IPS-20b (cell line): ENCODE data around the gene MYBBP1A.

Experiments used
- H3K27ac ChIP-seq: one replicate; pipeline ENCODE4 v1.5.1; 2013; ENCODE audit warnings: low read length
- H3K27me3 ChIP-seq: 2 replicates; pipeline ENCODE4 v1.6.1; 2013; ENCODE audit warnings: mild to moderate bottlenecking, low read length, inconsistent platforms; ENCODE audit not compliant: insufficient read depth
- H3K36me3 ChIP-seq: 2 replicates; pipeline ENCODE4 v1.6.1; 2013; ENCODE audit warnings: low read depth, mild to moderate bottlenecking, inconsistent platforms, low read length, moderate library complexity; ENCODE audit not compliant: insufficient read depth
- H3K4me1 ChIP-seq: 2 replicates; pipeline ENCODE4 v1.6.1; 2013; ENCODE audit warnings: mild to moderate bottlenecking, control low read depth, inconsistent platforms, low read length, moderate library complexity; ENCODE audit not compliant: insufficient read depth
- H3K4me3 ChIP-seq: 2 replicates; pipeline ENCODE4 v1.5.1; 2013; ENCODE audit warnings: mild to moderate bottlenecking, low read length, inconsistent platforms
- H3K9ac ChIP-seq: 2 replicates; pipeline ENCODE4 v1.6.1; 2013; ENCODE audit warnings: low read depth, mild to moderate bottlenecking, inconsistent platforms, low read length, moderate library complexity
- H3K9me3 ChIP-seq: 2 replicates; pipeline ENCODE4 v1.6.1; 2013; ENCODE audit warnings: mild to moderate bottlenecking, low read depth, low read length, inconsistent platforms; ENCODE audit not compliant: insufficient read depth

The MYBBP1A gene

DNA sequence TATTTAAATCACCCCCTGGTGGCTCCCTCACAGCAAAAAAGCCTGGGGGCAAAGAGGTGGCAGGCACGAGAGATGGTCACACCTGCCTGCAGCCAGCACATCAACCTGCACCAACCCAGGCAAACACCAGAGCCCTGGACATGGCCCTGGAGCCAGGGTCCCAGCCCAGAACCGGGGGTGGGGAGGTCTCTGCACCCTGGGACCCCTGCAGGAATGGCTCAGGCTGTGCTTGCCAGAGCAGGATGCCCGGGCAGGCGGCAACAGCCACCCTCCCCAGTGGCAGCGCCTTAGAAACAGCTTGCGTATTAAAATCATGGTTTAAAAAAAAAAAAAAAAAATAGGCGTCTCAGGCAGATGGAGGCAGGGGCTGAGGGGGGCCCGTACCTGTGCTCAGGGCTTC lies 16.2 kb downstream of the MYBBP1A start:
- H3K4me1 ChIP-seq: no peaks in the 10 kb centered on the region
- H3K27ac ChIP-seq: no peak overlapping the region
- H3K9ac ChIP-seq: no peak overlapping the region
- no peak overlapping the region for H3K4me3 ChIP-seq
- H3K27me3 ChIP-seq: peaks cover 9% of the 10 kb centered on the region; the same call in 1 of the 2 replicates
- peaks cover 69% of the 10 kb centered on the region for H3K36me3 ChIP-seq
- no peaks in the 10 kb centered on the region for H3K9me3 ChIP-seq

DNA sequence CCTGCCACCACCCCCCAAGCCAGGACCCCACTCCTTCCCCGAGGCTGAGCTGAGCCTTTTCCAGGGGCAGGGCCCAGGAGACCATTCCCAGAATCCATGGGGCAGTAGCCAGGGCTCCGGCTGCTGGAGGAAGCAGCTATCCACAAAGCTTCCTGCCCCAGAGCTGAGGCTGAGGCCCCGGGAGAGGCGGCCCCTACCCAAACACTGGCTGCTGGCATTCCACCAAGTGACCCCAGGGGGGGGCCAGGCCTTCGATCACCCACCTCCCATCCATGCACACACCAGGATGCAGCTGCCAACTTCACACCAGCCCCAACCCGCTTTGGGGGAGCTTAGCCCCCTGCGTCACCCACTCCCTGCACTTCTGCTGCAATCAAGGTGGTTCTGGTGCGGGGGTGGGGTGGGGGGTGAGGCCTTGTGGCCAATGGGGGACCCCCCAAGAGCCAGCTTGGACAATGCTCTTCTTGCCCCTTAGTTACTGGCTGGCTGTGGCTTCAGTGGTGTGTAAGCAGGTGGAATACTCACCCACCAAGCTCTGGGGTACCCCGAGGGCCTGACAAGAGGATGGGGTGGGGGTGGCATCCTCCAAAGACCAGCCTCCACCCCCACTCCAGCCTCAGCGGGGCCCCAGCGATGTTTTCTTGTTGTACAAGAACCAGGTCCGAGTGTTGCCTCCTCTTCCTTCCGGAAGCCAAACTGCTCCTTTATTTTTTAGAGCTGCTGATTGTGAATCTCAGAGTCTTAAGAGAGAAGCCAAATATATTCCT lies 16.8 kb downstream of the MYBBP1A start:
- H3K27me3 ChIP-seq: peaks cover 15% of the 10 kb centered on the region; the same call in 1 of the 2 replicates
- H3K9ac ChIP-seq: no peak overlapping the region
- H3K9me3 ChIP-seq: no peaks in the 10 kb centered on the region
- peaks cover 63% of the 10 kb centered on the region for H3K36me3 ChIP-seq
- no peaks in the 10 kb centered on the region for H3K4me1 ChIP-seq
- H3K4me3 ChIP-seq: no peak overlapping the region
- no peak overlapping the region for H3K27ac ChIP-seq

DNA sequence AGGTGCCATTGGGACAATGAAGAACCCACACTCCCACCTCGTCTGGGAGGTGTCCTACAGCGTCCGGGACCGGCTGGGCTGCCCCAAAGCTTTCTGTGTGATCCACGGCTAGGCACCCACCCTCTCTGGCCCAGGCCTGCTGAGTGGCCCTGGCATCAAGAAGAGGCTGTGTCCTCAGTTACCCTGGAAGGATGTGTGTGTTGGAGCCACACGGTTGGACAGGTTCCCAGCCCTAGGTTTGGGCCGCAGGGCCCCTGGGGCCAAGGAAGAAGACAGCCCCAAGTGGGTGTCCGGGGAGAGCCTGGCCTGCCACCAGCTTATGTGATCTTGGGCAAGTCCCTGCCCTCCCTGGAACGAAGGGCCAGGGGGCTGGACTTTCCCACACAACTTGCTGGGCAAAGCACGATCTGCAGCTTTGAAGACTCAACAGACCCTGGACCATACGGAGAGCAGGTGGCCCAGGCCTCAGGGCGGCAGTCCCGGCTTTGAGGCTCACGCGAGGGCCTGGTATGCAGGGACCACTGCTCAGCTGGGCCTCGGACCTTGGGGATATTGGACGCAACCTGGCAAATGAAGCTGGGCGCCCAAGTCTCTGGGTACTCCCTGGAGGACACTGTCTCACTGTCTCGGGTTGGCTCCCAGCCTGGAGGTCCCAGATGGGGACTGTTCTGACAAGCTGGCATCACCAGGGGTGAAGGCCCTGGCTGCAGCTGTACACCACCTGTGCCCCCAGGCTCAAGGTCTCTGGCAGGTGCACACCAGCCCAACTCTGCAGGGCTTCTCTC lies 17.5 kb downstream of the MYBBP1A start:
- no peak overlapping the region for H3K27ac ChIP-seq
- H3K4me1 ChIP-seq: no peaks in the 10 kb centered on the region
- peaks cover 55% of the 10 kb centered on the region for H3K36me3 ChIP-seq
- H3K27me3 ChIP-seq: peaks cover 23% of the 10 kb centered on the region; the same call in 1 of the 2 replicates
- H3K4me3 ChIP-seq: no peak overlapping the region
- H3K9me3 ChIP-seq: no peaks in the 10 kb centered on the region
- no peak overlapping the region for H3K9ac ChIP-seq

DNA sequence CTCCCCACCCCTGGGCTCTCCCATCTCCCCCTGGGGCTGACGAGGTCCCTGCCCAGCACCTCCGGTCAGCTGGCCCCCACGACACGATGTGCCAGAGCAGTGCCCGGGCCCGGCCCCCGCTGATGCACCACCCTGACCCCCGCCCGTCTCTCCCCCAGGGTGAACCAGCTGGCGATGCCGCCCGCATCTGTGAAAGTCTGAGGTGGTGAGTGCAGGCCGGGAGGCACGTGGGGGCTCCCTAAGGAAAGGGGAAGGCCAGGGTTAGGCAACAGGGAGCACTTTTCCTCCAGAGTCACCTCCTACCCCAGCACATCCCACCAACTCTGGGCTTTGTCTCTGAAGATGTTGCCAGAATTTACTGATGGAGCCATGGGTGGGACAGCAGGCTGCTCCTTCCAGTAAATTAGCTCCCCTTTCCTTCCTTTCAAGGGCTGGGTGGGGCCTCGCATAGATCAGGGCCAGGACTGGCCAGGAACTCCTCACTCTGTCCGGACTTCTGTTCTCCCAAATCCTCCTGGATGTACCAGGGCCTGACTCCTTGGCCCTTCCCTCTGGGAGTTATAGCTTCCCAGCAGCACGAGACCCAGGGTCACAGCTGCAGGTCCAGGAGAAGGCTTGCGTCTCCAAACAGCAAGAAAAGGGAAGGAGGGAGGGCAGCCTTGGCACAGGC lies 18.3 kb downstream of the MYBBP1A start:
- Histone ChIP-seq H3K27ac (no peak overlapping the region), H3K9me3 (no peaks in the 10 kb centered on the region), H3K9ac (no peak overlapping the region), H3K4me1 (no peaks in the 10 kb centered on the region), H3K36me3 (peaks cover 48% of the 10 kb centered on the region), H3K4me3 (peak overlapping the region; percentile 37; the same call in 1 of the 2 replicates), H3K27me3 (peaks cover 30% of the 10 kb centered on the region)

DNA sequence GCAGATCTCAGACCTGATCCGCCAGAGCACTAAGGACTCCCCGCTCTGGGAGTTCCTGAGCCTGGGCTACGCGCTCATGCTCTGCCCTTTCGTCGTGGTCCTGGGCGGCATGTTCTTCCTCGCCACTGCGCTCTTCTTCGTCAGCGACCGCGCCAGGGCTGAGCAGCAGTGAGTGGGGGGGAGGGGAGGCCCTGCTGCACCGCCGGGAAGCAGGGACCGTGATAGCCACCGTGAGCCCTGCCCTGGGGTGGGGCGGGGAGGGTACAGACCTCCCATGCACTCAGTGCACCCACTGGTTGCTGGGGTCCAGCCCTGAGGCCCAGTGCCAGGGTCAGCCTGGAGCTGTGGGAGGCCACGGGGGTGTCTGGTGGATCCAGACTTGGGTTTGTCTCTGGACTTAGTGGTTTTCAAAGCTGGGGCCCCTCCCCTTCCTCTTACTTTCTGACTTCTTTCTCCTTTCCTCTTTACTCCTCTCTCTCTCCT lies 18.9 kb downstream of the MYBBP1A start:
- H3K27me3 ChIP-seq: peaks cover 36% of the 10 kb centered on the region
- peaks cover 42% of the 10 kb centered on the region for H3K36me3 ChIP-seq
- H3K9ac ChIP-seq: no peak overlapping the region
- H3K4me3 ChIP-seq: peak overlapping the region; percentile 37; the same call in 1 of the 2 replicates
- H3K27ac ChIP-seq: no peak overlapping the region
- no peaks in the 10 kb centered on the region for H3K4me1 ChIP-seq
- H3K9me3 ChIP-seq: no peaks in the 10 kb centered on the region

DNA sequence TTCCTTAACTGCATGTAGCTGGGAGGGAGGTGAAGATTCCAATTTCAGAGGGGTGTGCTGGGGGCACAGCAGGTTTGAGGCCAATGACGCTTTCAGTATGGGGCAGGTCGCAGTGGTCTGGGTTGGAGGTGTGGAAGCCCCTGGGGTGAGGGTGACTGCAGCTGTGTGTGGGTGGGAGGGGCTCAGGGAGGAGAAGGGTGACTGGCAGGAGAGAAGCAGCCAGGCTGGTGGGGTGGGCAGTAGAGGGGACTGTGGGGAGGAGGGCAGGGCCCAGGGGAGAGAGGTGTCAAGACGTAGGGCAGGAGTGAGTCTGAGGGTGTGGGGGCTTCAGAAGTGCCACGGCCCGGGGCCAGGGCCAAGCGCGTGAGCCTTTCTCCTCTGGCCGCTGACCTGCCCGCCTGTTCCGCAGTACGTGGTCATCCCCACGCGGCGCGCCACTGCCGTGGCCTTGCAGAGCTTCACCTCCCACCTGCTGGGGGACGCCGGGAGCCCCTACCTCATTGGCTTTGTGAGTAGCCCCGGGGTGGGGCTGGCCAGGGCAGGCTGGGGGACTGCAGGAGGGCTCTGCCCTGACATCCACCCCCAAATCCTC lies 19.4 kb downstream of the MYBBP1A start:
- Histone ChIP-seq H3K9me3 (no peaks in the 10 kb centered on the region), H3K27me3 (peaks cover 42% of the 10 kb centered on the region), H3K4me1 (no peaks in the 10 kb centered on the region), H3K4me3 (peak overlapping the region; percentile 37; the same call in 1 of the 2 replicates), H3K9ac (no peak overlapping the region), H3K36me3 (peaks cover 37% of the 10 kb centered on the region), H3K27ac (no peak overlapping the region)

DNA sequence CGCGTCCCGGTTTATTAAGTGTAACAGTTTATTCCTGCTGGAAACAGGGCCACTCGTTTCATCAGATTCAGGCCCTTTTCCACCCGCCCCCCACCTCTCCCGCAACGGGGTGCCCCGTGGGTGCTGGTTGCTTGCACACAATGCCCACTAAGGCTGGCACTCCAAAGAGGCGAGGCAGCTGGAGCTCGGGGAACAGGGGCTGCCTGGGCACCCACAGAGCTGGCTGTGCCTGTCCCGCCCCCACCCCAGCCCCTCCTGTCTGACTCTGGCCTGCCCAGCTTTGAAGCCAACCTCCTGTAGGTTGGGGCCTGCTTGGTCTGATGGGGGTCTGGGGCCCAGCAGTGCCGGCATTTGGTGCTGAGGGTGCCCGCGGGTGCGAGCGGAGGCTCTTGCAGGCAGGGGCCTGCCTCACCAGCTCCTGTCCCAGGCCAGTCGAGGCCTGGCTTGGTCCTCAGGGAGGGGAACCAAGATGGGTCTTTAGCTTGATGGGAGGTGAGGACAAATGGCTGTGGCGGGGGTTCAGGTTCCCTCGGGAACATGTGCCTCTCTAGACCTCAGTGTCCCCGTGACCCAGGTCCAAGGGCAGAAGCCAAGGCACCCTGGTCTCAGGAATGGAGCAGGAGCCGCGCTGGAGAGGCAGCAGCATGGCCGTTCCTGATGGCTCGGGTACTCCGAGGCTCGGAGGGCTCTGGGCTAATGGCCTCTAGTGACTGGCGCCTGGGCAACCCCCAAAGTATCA lies 20.1 kb downstream of the MYBBP1A start:
- H3K4me3 ChIP-seq: no peak overlapping the region
- no peaks in the 10 kb centered on the region for H3K9me3 ChIP-seq
- no peak overlapping the region for H3K27ac ChIP-seq
- peaks cover 30% of the 10 kb centered on the region for H3K36me3 ChIP-seq
- no peaks in the 10 kb centered on the region for H3K4me1 ChIP-seq
- peaks cover 48% of the 10 kb centered on the region for H3K27me3 ChIP-seq
- H3K9ac ChIP-seq: no peak overlapping the region

DNA sequence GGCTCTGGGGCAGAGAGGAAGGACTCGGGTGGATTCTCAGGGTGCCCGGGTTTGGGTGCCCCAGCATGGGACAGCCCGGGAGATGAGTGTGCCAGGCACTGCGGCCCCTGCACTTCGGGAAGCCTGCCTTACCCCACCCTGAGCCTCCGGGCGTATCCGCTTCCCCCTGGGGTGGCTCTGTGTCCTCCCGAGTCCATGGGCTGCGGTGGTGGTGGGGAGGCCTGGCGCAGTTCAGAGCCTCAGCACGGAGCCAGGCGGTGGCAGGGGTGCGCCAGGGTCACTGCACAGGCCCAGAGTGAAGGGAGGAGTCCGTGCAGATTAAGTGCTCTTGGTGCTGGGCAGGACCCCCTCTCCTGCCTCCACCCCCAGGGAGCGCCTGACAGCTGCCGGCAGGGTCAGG lies 20.7 kb downstream of the MYBBP1A start:
- H3K36me3 ChIP-seq: peaks cover 24% of the 10 kb centered on the region
- no peak overlapping the region for H3K27ac ChIP-seq
- H3K4me1 ChIP-seq: no peaks in the 10 kb centered on the region
- peaks cover 54% of the 10 kb centered on the region for H3K27me3 ChIP-seq
- no peaks in the 10 kb centered on the region for H3K9me3 ChIP-seq
- H3K4me3 ChIP-seq: no peak overlapping the region
- H3K9ac ChIP-seq: no peak overlapping the region

DNA sequence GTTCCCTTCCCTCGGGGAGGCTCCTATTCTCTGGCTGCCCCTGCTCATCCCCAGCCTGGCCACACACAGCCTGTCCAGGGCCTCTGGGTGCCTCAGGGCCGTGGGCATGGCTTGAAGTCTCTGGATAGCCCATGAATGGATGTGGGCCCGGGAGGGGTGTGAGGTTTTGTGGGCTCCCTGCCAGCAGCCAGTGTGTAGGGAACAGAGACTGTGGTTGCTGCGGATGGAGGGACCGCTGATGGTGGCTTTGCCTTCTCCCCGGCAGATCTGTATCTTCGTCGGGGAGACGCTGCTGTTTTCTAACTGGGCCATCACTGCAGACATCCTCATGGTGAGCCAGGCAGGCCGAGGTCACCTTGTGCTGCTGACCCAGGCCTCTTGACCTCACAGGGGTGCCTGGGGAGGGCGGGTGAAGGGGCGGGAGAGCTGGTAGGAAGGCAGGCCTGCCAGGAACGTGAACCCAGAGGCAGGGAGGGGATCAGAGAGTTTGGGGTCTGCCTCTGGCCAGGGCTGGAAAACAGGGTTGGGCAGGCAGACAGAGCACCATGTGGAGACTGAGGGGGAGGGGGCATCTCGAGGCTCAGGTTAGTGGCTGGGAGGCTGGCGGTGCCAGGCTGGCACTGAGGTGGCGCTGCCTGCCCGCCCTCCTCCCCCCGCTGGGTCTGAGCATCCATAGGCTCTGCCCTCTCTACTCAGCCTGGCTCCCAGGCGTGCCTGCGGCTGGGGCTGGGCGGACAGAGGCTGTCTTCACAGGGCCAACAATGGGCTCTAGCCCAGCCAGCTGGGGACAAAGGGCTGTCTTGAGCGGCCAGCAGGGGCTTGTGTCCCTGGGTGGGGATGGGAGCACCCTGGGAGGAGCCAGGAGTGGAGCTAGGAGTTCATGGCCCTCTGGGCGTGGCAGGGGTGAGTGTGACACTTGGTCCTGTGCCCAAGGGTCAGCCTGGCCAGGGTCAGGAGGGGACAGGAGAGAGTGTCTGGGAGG lies 21.4 kb downstream of the MYBBP1A start:
- Histone ChIP-seq H3K4me3 (no peak overlapping the region), H3K4me1 (no peaks in the 10 kb centered on the region), H3K27me3 (peaks cover 60% of the 10 kb centered on the region), H3K9me3 (no peaks in the 10 kb centered on the region), H3K36me3 (peaks cover 17% of the 10 kb centered on the region), H3K27ac (no peak overlapping the region), H3K9ac (no peak overlapping the region)

DNA sequence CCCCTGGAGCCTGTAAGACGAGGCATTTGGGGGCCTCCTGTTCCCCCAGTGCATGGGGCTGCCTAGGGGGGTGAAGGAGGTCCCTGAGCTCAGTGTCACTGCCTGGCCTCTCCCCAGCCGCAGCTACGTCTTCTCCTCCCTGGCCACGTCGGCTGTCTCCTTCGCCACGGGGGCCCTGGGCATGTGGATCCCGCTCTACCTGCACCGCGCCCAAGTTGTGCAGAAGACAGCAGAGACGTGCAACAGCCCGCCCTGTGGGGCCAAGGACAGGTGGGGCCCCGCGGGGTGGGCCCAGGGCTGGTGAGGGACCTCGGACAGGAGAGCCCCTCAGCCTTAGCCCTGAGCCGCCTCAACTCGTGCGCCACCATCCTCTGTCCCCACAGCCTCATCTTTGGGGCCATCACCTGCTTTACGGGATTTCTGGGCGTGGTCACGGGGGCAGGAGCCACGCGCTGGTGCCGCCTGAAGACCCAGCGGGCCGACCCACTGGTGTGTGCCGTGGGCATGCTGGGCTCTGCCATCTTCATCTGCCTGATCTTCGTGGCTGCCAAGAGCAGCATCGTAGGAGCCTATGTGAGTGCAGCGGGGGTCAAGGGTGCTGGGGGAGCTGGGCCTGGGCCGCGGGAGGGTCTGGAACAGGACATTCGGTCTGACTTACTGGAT lies 22.2 kb downstream of the MYBBP1A start:
- peaks cover 68% of the 10 kb centered on the region for H3K27me3 ChIP-seq
- peaks cover 9% of the 10 kb centered on the region for H3K36me3 ChIP-seq
- no peak overlapping the region for H3K4me3 ChIP-seq
- H3K4me1 ChIP-seq: no peaks in the 10 kb centered on the region
- H3K27ac ChIP-seq: no peak overlapping the region
- H3K9me3 ChIP-seq: no peaks in the 10 kb centered on the region
- no peak overlapping the region for H3K9ac ChIP-seq
